Gastroesophageal sphincter (tissue), 2 donors: Measurements from ENCODE around the gene NOS1.

Source experiments
- POLR2A ChIP-seq, 2 donors: fragments of 450-650 bp; IDR thresholded peaks; one replicate each; pipeline ENCODE4 v1.6.1; 2017; ENCODE audit warnings: antibody characterized with exemption in 2 of 2, mild to moderate bottlenecking in 2 of 2, moderate library complexity in 1 of 2
- POLR2AphosphoS5 ChIP-seq: sonication (generic); formaldehyde crosslinking; IDR thresholded peaks from one replicate; pipeline ENCODE4 v1.6.1; 2017; ENCODE audit warnings: antibody characterized with exemption

- TF ChIP-seq POLR2A (IDR thresholded peaks at IDR 0.05) (no peak), POLR2AphosphoS5 (no peak)
These were observed 52.0 kb downstream of the NOS1 start for GRCh38 chr12:117309276-117309925.
